ENCODE measurements around the gene ATAD3C.
A peak's percentile ranks its signal among the peaks of the same experiment; 100 is the strongest.
"Not testable (repeated sequence)": the region's sequence is repeated elsewhere in the genome, so short reads cannot be mapped to it uniquely, and the experiment has no call there.

The ATAD3C gene

GRCh38 chr1:1511533-1512285 is 62.2 kb downstream of the ATAD3C start, which contains the start of gene ATAD3A:
TSS of gene ATAD3A (plus strand) at chr1:1512162. CDS start at chr1:1512269, 107 bp downstream.
- DNase-seq = peak; percentile 98

GRCh38 chr1:1512425-1512824 is 62.9 kb downstream of the ATAD3C start:
- not testable (repeated sequence) for DNase-seq

DNA sequence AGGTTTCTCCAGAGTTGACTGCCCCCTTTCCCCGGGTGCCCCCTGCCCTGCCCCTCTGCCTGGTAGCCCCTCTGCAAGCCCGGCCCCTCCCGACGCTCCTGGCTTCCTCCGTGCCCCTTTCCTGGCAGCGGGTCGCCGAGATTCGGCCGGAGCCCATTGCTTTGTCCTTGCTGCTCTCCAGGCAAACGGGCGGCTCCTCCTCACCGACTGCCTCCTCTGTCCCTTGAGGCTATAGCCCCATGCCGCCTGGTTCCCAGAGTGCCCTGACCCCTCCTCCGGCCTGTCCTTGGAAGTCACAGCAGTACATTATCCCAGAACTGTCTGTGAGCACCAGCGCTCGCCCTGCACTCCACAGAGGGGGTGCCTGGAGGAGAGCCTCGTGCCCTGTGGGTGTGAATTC is 64.2 kb downstream of the ATAD3C start:
- DNase-seq = not testable (repeated sequence)

DNA sequence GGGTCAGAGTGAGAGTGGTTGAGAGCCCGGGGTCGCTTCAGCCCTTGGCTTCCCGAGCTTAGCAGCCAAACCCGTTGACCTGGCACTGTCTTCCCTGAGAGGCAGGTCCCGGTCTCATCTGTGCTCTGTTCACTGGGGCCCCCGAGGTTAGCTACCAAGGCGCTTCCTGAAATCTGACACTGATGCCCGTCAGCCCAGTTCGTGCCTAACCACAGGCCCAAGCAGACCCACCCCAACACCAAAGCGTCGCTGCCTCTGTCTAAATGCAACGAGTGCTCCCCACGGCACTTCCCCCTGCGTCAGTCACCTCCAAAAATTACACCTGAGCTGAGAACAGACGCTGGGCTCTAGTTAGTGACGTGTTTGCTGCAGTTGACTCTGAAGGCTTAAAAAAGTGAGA is 64.9 kb downstream of the ATAD3C start:
- not testable (repeated sequence) for DNase-seq

DNA sequence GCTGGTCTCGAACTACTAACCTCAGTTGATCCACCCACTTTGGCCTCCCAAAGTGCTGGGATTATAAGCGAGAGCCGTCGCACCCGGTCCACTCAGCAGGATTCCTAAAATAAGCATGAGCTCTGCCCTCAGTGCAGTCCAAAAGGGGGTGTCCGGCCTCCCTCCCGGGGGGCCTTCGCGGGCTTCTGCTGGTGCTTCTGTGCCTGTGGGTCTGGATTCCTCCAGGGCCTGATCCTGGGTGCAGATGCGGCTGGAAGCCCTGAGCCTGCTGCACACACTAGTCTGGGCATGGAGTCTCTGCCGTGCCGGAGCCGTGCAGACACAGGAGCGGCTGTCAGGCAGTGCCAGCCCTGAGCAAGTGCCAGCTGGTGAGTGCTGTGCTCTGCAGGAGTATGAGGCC is 67.4 kb downstream of the ATAD3C start:
- not testable (repeated sequence) for DNase-seq

DNA sequence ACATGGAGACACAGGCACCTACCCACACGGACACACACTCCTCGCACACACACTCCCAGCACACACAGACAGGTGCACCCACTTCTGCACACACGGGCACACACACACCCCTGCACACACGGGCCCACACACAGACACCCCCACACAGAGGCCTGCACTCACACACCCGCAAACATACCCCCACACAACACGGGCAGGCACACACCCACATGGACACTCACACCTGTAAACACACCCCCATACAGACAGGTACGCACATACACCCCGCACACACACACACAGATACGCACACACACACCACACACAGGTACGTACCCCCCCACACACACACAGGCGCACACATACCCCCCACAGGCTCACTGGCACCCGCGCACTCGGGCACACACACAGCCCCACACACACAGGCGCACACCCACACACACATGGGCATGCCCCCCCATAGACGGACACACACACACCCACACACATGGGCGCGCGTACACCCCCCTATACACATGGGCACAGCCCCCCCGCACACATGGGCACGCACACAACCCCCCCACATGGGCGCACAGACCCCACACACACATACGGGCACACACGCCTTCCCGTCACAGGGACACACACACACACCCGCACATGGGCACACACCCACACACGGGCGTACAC is 68.6 kb downstream of the ATAD3C start:
- DNase-seq = no peak

GRCh38 chr1:1518621-1519007 is 69.1 kb downstream of the ATAD3C start:
- DNase-seq = not testable (repeated sequence)

Data from fibroblast of skin of right biceps (primary cell).